ENCODE measurements around the gene LDLRAD3.
A peak's percentile ranks its signal among the peaks of the same experiment; 100 is the strongest.

LDLRAD3 gene

GRCh38 chr11:36056160-36056751, 112.4 kb downstream of the LDLRAD3 start:
- Histone ChIP-seq H3K36me3 (peaks cover 6% of the 10 kb centered on the region), H3K27ac (no peak overlapping the region), H3K4me3 (ENCODE audit: low read depth, low read length) (no peak overlapping the region), H3K9me3 (ENCODE audit: severe bottlenecking) (no peaks in the 10 kb centered on the region), H3K27me3 (ENCODE audit: insufficient read depth, low read depth, severe bottlenecking) (no peaks in the 10 kb centered on the region)
- peak; percentile 65 for DNase-seq
- peak; percentile 88 for TF ChIP-seq CTCF (IDR thresholded peaks at IDR 0.05; ENCODE audit: low read depth, low read length)

GRCh38 chr11:36057379-36058042, 113.6 kb downstream of the LDLRAD3 start:
- no peak for DNase-seq
- no peak overlapping the region for H3K27ac ChIP-seq
- TF ChIP-seq CTCF (IDR thresholded peaks at IDR 0.05; ENCODE audit: low read depth, low read length): no peak

GRCh38 chr11:36059660-36060059, 115.8 kb downstream of the LDLRAD3 start:
- H3K36me3 ChIP-seq: peaks cover 5% of the 10 kb centered on the region; the same call in 1 of the 2 replicates
- no peaks in the 10 kb centered on the region for H3K27me3 ChIP-seq (ENCODE audit: insufficient read depth, low read depth, severe bottlenecking)
- no peak overlapping the region for H3K4me3 ChIP-seq (ENCODE audit: low read depth, low read length)
- TF ChIP-seq CTCF (IDR thresholded peaks at IDR 0.05; ENCODE audit: low read depth, low read length): no peak
- H3K9me3 ChIP-seq (ENCODE audit: severe bottlenecking): no peaks in the 10 kb centered on the region
- no peak for DNase-seq
- no peak overlapping the region for H3K27ac ChIP-seq

More at GRCh38 chr11:36057379-36058042, 113.6 kb downstream of the LDLRAD3 start:
- no peak overlapping the region for H3K4me3 ChIP-seq (ENCODE audit: low read depth, low read length)
- peaks cover 5% of the 10 kb centered on the region for H3K36me3 ChIP-seq
- H3K27me3 ChIP-seq (ENCODE audit: insufficient read depth, low read depth, severe bottlenecking): no peaks in the 10 kb centered on the region
- H3K9me3 ChIP-seq (ENCODE audit: severe bottlenecking): no peaks in the 10 kb centered on the region

- DNase-seq: no peak
- Histone ChIP-seq H3K27ac (no peak overlapping the region), H3K4me3 (ENCODE audit: low read depth, low read length) (no peak overlapping the region), H3K36me3 (peaks cover 5% of the 10 kb centered on the region; the same call in 1 of the 2 replicates), H3K9me3 (ENCODE audit: severe bottlenecking) (no peaks in the 10 kb centered on the region), H3K27me3 (ENCODE audit: insufficient read depth, low read depth, severe bottlenecking) (no peaks in the 10 kb centered on the region)
- TF ChIP-seq CTCF (IDR thresholded peaks at IDR 0.05; ENCODE audit: low read depth, low read length): no peak
Observed at GRCh38 chr11:36060926-36061325, 117.1 kb downstream of the LDLRAD3 start.

- no peak for TF ChIP-seq CTCF (IDR thresholded peaks at IDR 0.05; ENCODE audit: low read depth, low read length)
- DNase-seq: no peak
- no peaks in the 10 kb centered on the region for H3K27me3 ChIP-seq (ENCODE audit: insufficient read depth, low read depth, severe bottlenecking)
- no peaks in the 10 kb centered on the region for H3K9me3 ChIP-seq (ENCODE audit: severe bottlenecking)
- no peak overlapping the region for H3K4me3 ChIP-seq (ENCODE audit: low read depth, low read length)
- H3K36me3 ChIP-seq: peaks cover 5% of the 10 kb centered on the region; the same call in 1 of the 2 replicates
- no peak overlapping the region for H3K27ac ChIP-seq
Observed at GRCh38 chr11:36061471-36061870, 117.6 kb downstream of the LDLRAD3 start.

All from WERI-Rb-1 (cell line).